Activated CD4-positive, alpha-beta T cell treated with anti-CD3 and anti-CD28 coated beads, Interleukin-2, Interleukin-6, amounts not matched to agents 100 ng/mL and 50 ng/mL, durations not matched to agents 16 hours and 8 hours (primary cell): Measurements from ENCODE around the gene CAMK2N1.

Experiments
- DNase-seq: peaks from one replicate; pipeline ENCODE4 v3.0.0-alpha.2; 2020

The CAMK2N1 gene

GRCh38 chr1:20442920-20443625, 42.9 kb downstream of the CAMK2N1 start:
- DNase-seq, result no peak

GRCh38 chr1:20440785-20441200, 45.2 kb downstream of the CAMK2N1 start:
- peak; percentile 78 for DNase-seq

GRCh38 chr1:20439282-20439681, 46.7 kb downstream of the CAMK2N1 start:
- DNase-seq, result no peak

GRCh38 chr1:20437640-20438039, 48.4 kb downstream of the CAMK2N1 start:
- DNase-seq, result no peak

- no peak for DNase-seq
Observed at GRCh38 chr1:20432891-20433290, 53.1 kb downstream of the CAMK2N1 start.
